ENCODE measurements around the gene CLMP.

DNA sequence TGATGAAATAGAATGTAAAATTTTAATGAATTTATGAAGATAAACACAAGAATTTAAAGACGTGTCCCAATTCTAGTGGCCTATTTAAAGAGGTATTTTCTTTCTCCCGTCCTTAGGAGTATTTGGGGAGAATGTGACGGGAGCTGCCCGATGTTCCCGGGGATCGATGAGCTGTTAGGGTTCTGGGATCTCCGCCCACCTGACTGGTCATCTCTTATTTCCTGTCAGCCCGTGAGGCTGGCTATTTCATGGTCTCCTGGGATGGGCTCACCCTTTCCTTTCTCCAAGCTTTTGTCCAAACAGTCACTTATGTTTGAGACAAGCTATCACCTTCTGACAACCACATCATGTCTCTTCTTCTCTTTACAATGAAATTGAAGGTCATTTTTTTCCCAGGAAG is 16.9 kb upstream of the CLMP start:
- TF ChIP-seq POLR2A (IDR thresholded peaks at IDR 0.05; ENCODE audit: low read length), result no peak
- TF ChIP-seq GATA1 (IDR thresholded peaks at IDR 0.05; ENCODE audit: low read depth, low read length), result no peak
